AG04449 (cell line): ENCODE data around the gene ACOX3.
A peak's percentile ranks its signal among the peaks of the same experiment; 100 is the strongest.
"Not testable (repeated sequence)": the region's sequence is repeated elsewhere in the genome, so short reads cannot be mapped to it uniquely, and the experiment has no call there.

Experiments used
- CTCF ChIA-PET: fragments of 350-600 bp; formaldehyde crosslinking; extraction: SDS; loops from one replicate; lab custom pipeline; 2021; ENCODE audit warnings: antibody characterized with exemption; lab: Yijun Ruan, JAX
- POLR2A ChIA-PET: fragments of 400-600, 350-600 bp; formaldehyde crosslinking; extraction: SDS; loops from one replicate; lab custom pipeline; 2020; ENCODE audit warnings: antibody characterized with exemption, inconsistent platforms; lab: Yijun Ruan, JAX
- DNase-seq: peaks from one replicate; pipeline ENCODE4 v3.0.0-alpha.2; 2010; ENCODE audit warnings: low read depth, low spot score
- H3K4me3 ChIP-seq: 2 replicates; pipeline ENCODE4 v1.5.1; 2011; ENCODE audit warnings: low read depth, mild to moderate bottlenecking, control low read depth, low read length
- CTCF ChIP-seq: IDR thresholded peaks from one replicate; pipeline ENCODE4 v1.5.1; 2011; ENCODE audit warnings: mild to moderate bottlenecking, moderate library complexity, low read length, control low read depth, inconsistent platforms; ENCODE audit not compliant: insufficient read depth; ENCODE audit errors: missing control alignments

ACOX3 gene

DNA sequence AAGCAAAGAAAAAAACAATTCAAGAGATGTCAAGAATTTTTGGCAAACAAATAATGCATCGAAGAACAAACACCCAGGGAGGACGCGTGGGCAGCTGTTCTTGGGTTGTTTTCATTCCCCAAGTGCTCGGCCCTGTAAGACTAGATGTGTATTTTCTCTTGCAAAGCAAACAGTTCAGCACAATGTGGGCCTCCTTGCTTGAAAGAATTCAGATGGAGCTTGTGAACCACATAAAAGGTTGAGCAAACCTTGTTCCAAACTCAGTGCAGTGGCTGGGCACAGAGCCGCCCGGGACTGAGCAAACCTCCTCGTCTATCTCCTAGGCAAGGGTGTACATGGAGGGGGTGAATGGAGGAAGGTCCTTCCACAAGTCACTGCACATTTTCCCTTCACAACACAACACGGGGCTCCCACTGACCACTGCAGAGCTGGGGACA lies 88.6 kb downstream of the ACOX3 start:
- CTCF ChIA-PET, result no interaction called here
- POLR2A ChIA-PET, result no interaction called here
- peak; percentile 12 for DNase-seq
- H3K4me3 ChIP-seq, result no peak overlapping the region
- no peak for TF ChIP-seq CTCF

DNA sequence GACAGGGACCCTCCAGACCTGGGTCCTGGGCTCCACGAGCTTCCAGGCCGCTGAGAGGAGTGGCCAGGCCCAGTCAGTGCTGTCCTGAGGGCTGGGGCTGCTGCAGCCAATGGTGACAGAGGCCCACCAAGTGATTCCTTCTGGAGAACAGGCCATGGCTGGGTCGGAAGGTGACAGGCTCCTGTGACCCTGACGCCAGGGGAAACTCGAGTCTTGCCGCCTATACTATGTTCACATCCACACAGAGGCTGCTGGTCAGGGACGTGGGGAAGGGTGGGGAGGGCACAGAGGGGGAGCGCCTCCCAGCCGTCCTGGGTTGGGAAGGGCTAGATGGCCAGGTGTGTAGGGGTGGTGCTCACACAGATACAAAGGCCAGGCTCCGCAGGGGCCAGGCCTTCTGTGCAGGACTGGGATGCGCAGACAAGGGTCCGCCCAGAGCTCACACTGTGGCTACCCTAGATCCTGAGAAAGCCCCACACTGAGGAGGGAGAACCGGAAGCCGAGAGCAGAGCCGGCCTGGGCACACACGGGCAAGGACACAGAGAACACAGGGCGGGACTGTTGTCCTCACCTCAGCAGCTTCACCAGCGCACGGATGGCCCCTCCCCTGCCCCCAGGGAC lies 89.6 kb downstream of the ACOX3 start:
- POLR2A ChIA-PET, result no interaction called here
- no peak for TF ChIP-seq CTCF

GRCh38 chr4:8350352-8350751 lies 90.2 kb downstream of the ACOX3 start:
- no peak for DNase-seq
- ChIA-PET POLR2A (no interaction called here), CTCF (interaction anchor here (2.1 kb wide), 1 partner anchor 52 kb away, joined by 6 read pairs; no protein-coding TSS in a partner anchor)
- TF ChIP-seq CTCF, result no peak
- no peak overlapping the region for H3K4me3 ChIP-seq

More for the DNA sequence above, 89.6 kb downstream of the ACOX3 start:
- DNase-seq, result no peak
- H3K4me3 ChIP-seq, result no peak overlapping the region
- CTCF ChIA-PET, result interaction anchor here (2.1 kb wide), 1 partner anchor 52 kb away, joined by 6 read pairs; no protein-coding TSS in a partner anchor

DNA sequence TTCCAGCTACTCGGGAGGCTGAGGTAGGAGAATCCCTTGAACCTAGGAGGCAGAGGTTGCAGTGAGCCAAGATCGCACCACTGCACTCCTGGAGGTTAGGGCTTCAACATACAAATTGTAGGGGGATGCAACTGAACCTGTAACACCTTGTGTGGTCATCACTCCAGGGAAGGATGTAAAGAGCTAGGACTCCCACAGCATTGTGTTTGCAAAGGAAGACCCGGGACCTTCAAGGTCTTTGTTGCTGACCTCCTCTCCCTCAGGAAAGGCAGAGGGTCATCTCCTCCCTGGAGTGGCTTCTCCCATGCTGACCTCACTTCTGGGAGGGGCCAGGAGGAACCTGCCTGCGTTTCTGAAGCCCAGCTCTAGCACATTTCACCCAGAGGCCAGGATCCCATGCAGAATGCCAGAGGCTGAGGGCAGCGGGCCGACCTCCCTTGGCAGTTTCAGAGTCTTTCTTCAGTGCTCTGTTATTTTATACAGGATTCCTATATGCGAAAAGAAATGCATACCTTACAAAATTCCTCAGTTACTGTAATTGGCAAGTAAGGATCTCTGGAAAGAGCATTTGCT lies 90.8 kb downstream of the ACOX3 start:
- no peak overlapping the region for H3K4me3 ChIP-seq
- TF ChIP-seq CTCF, result no peak
- DNase-seq, result no peak
- ChIA-PET POLR2A (no interaction called here), CTCF (interaction anchor here (2.1 kb wide), 1 partner anchor 53 kb away, joined by 6 read pairs; no protein-coding TSS in a partner anchor)

GRCh38 chr4:8349236-8349635 lies 91.3 kb downstream of the ACOX3 start:
- POLR2A ChIA-PET, DNase-seq, H3K4me3 ChIP-seq: not testable (repeated sequence)
- CTCF ChIA-PET, result interaction anchor here (2.1 kb wide), 1 partner anchor 54 kb away, joined by 6 read pairs; no protein-coding TSS in a partner anchor

GRCh38 chr4:8348071-8348470 lies 92.5 kb downstream of the ACOX3 start:
- ChIA-PET CTCF (interaction anchor here (0.6 kb wide), 1 partner anchor 47 kb away, joined by 3 read pairs; no protein-coding TSS in a partner anchor), POLR2A (no interaction called here)
- no peak overlapping the region for H3K4me3 ChIP-seq
- no peak for TF ChIP-seq CTCF
- DNase-seq, result no peak
